ENCODE measurements around the gene OPN4. TPM values are rescaled to one million over a fixed set of nuclear protein-coding genes. Genes with fewer than 3 reads are reported as not detected.
A peak's percentile ranks its signal among the peaks of the same experiment; 100 is the strongest.

Gene OPN4
- total and polyA plus RNA-seq, 2 of the 13 experiments (the other 11 are each of a cell fraction or from before 2014, with no cell fraction given) = not detected

GRCh38 chr10:86710987-86711512 lies 56.7 kb downstream of the OPN4 start (continued):
- TF ChIP-seq ZNF550 (CRISPR knock-in tag; IDR thresholded peaks at IDR 0.05; ENCODE audit: borderline replicate concordance) = no peak
- TF ChIP-seq BHLHE40 (IDR thresholded peaks at IDR 0.05; ENCODE audit: low read length) = no peak
- TF ChIP-seq TBL1XR1 (IDR thresholded peaks at IDR 0.05; ENCODE audit: borderline replicate concordance, low read length, partially characterized antibody) = no peak
- TF ChIP-seq MED8 (CRISPR knock-in tag; IDR thresholded peaks at IDR 0.05; ENCODE audit: insufficient replicate concordance) = no peak
- no peak for TF ChIP-seq EED (CRISPR knock-in tag; IDR thresholded peaks at IDR 0.05)
- no peak for TF ChIP-seq ZC3H4 (CRISPR knock-in tag; IDR thresholded peaks at IDR 0.05; ENCODE audit: borderline replicate concordance)
- no peak for TF ChIP-seq CEBPZ (IDR thresholded peaks at IDR 0.05; ENCODE audit: low read length)
- no peak for TF ChIP-seq IRX3 (CRISPR knock-in tag; IDR thresholded peaks at IDR 0.05; ENCODE audit: borderline replicate concordance, low read depth)
- 0 out of 2 replicates have a peak, but pooled peaks have one; percentile 30 for TF ChIP-seq CENPT (CRISPR knock-in tag; IDR thresholded peaks at IDR 0.05; ENCODE audit: low read depth)
- no peak for TF ChIP-seq MBNL3 (CRISPR knock-in tag; conservative IDR thresholded peaks at IDR 0.05)
- TF ChIP-seq JUNB (CRISPR knock-in tag; IDR thresholded peaks at IDR 0.05; ENCODE audit: borderline replicate concordance) = no peak
- TF ChIP-seq ZNF253 (CRISPR knock-in tag; IDR thresholded peaks at IDR 0.05; ENCODE audit: borderline replicate concordance) = no peak
